Left colon (tissue), 2 donors: ENCODE data around the gene TMEM62. TPM values are rescaled to one million over a fixed set of nuclear protein-coding genes. Genes with fewer than 3 reads are reported as not detected.
A peak's percentile ranks its signal among the peaks of the same experiment; 100 is the strongest.

Source experiments
- ATAC-seq: fragments of 200-7000 bp; cut with Tn5 transposase; one replicate; pipeline ENCODE4 v1.9.1; 2020; ENCODE audit warnings: mild to moderate bottlenecking, moderate library complexity
- DNase-seq, 2 donors: peaks; one replicate each; pipeline ENCODE4 v3.0.0-alpha.2; 2020
- intact Hi-C, 2 donors: fragments of 100-400 bp; cut with DNase I in 1 of 2; cut with micrococcal nuclease in 1 of 2; formaldehyde crosslinking; loops; one replicate each; pipeline versions ENCODE4 v1.11.2 to v1.14.0; 2022; cut with DNase I, micrococcal nuclease
- long read RNA-seq: library from polyadenylated mRNA; unstranded; transcript quantifications from one replicate; pipeline ENCODE4 v2.0.0, GENCODE V29; 2021
- total RNA-seq, 2 donors: library from RNA; stranded (reverse); fragmentation: NEBNext Ultra II Directional; extraction: Animal tissue kit (Norgen Biotek cat#: 25700); gene quantifications; one replicate each; pipeline ENCODE4 v1.2.1, GENCODE V29; 2021
- donor health status: DM: no; HTN: no; CAD: no.
- donor health status: DM: yes; HTN: yes; CAD: no.

TMEM62 gene
- total RNA-seq, result 10 to 100 TPM; 37.9 to 48.9 TPM
- long read RNA-seq, transcript TMEM62-201 (14 exons, 2,771 nt), result major isoform, 23 of 41 reads
- long read RNA-seq, partial matches to known transcripts, result 1 of 41 reads
- long read RNA-seq, other reads (novel, unspliced or antisense), result 16 of 41 reads

DNA sequence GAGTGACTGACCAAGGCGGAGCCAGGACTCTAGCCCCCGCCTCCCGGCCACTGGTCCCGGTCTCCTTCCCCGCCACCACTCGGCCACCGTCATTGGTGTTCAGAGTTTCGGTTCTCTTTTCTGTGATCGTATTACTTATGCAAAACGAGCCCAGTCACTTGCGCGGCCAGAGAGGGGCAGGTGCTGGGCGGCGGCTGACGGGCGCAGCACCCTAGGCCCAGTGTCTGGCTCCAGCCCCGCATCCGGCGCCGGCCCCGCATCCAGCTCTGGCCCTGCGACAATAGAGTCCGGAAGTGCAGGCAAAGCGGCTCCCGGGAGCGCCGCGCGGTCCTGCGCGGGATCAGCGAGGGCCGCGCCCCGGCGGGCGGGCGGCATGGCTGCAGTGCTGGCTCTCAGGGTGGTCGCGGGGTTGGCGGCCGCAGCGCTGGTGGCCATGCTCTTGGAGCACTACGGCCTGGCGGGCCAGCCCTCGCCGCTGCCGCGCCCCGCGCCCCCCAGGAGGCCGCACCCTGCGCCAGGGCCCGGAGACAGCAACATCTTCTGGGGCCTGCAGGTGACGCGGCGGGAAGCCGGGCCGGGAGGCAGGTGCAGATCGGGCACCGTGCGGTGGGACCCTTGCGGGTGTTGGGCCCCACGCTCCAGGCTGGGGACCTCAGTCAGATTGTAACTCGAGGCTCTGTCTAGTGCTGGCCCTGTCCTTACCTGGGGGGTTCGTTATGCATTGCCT lies at the start of gene TMEM62:
TMEM62 (plus strand) TSS at position 157 of the 727 bp plus-strand sequence; CDS start at position 374, 217 bp downstream.
- peak; percentile 92 to 94 for DNase-seq
- ATAC-seq, result peak; percentile 92
- intact Hi-C loops, result no loop called here

DNA sequence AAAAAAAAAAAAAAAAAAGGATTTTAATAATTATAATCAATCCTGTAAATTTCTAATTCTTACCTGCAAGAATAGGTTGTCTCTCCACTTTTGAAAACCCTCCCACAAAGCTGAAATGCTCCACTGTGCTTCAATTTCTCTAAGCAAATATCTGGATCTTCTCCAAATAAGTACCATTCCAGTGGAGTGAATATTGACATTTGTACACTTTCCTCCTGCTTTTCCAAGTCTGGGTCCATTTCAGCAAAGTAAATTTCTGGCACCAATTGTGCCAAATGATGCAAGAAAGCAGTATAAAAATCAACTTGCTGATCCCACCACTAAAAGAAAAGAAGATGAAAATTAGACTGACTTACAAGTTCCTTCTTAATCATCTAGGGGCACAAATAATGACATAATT lies 47.5 kb upstream of the TMEM62 start:
- intact Hi-C loops, result no loop called here
- no peak for ATAC-seq
- no peak for DNase-seq

DNA sequence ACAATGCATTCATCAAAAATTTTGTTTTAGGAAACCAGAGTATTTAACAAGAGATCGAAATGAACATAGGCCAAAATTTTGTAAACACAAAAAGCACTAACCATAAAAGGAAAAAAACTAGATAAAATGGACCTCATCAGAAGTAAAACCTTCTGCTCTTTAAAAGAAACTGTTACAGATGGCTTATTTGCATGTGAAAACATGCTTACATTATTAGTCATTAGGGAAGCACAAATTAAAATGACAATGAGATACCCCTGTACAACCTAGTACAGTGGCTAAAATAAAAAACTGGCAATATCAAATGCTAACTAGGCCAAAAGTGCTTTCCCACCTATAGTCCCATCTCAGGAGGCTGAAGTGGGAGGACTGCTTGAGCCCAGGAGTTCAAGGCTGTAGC lies 46.8 kb upstream of the TMEM62 start:
- DNase-seq (no peak), ATAC-seq (no peak)
- intact Hi-C loops, result no loop called here

DNA sequence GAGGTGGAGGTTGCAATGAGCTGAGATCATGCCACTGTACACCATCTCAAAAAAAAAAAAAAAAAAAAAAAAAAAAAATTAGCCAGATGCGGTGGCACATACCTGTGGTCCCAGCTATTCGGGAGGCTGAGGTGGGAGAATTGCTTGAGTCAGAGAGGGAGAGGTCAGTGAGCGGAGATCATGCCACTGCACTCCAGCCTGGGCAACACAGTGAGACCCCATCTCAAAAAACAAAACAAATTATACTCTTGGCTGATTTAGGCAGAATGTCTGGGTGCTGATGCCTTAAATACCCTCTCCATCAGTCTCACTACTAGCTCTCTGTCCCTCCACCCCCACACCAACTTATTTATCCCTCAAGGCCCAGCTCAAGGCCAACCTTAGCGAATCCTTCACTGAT lies 41.5 kb upstream of the TMEM62 start:
- intact Hi-C loops, result no loop called here
- ATAC-seq (no peak), DNase-seq (no peak)

DNA sequence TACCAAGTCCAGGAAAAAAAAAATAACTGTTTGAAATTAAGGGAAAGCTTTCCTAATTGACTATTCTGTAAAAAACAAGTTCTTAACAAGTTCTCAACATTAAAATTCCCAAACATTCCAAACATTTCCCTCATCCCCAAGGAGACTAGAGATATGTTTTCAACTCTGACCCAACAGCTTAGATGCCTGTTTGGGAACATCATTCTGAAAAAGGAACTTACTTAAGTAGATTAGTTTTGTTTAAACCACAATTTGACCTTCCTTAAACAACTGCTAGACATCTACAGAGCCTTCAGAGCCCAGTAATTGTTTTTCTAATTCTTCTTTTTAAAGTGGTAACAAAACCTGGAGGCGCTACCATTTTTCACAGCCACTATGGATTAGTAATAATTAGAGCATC lies 40.4 kb upstream of the TMEM62 start:
- ATAC-seq, result no peak

DNA sequence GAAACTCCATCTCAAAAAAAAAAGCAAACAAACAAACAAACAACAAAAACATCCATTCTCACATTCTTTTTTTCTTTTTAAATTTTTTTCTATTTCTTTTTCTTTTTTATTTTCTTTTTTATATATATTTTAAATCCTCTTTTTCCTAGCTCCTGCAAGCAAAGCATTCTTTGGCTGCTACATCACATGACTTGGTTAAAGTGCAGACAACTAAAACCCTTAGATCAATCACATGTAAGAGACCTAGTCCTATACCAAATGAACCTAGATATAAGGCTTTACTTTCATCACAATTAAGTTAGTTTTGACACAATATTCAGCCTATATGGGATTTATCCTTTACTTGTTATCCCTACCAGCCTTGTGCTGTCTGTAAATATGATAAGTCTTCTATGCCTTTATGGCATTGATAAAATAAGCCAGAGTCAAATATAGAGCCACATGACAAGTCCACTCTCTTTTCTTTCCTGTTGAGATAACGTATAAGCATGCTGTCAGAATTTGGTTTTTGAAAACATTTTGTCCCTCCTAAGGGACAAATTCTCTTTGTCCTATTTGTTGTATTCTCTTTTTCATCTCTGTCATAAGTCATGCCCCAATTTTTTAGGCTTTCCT lies 38.9 kb upstream of the TMEM62 start:
- ATAC-seq (no peak), DNase-seq (no peak)
- intact Hi-C loops, result no loop called here

More for the DNA sequence above, 40.4 kb upstream of the TMEM62 start:
- no peak for DNase-seq
- intact Hi-C loops, result no loop called here

DNA sequence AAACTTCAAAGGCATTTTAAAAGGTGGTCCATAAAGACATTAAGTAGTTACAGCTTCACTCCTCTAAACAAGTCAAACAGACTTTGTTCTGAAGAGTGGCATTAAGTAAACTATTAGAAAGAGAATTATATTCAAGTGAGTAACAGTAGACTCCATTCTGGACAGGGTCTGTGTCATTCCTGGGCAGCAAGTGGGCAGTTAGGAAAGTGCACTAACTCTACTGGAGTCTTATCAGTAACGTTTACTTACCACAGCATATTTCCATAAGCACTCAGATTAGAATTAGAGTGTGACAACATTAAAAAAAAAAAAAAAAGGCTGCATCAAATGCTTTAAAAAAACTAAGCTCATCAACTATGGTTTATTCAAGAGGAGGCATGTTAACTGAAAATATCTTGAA lies 38.1 kb upstream of the TMEM62 start:
- intact Hi-C loops, result no loop called here
- ATAC-seq, result no peak
- DNase-seq, result no peak

DNA sequence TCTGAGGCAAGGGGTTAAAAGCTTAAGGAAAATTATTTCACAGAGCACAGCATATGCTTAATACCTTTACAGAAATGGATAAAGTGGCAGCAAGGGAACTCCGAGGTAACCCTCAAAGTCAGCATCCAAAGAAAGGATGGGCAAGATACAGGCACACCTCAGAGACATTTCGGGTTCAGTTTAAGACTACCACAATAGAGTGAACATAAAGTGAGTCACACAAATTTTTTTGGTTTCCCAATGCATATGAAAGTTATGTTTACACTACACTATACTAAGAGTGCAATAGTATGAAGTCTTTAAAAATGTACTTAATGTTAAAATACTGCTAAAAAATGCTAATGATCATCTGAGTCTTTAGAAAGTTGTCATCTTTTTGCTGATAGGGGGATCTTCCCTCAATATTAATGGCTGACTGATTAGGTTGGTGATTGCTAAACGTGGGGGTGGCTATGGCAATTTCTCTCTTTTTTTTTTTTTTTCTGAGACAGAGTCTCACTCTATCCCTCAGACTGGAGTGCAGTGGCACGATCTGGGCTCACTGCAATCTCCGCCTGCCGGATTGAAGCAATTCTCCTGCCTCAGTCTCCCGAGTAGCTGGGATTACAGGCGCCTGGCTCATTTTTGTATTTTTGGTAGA lies 37.6 kb upstream of the TMEM62 start:
- DNase-seq, result no peak
- intact Hi-C loops, result no loop called here
- no peak for ATAC-seq

DNA sequence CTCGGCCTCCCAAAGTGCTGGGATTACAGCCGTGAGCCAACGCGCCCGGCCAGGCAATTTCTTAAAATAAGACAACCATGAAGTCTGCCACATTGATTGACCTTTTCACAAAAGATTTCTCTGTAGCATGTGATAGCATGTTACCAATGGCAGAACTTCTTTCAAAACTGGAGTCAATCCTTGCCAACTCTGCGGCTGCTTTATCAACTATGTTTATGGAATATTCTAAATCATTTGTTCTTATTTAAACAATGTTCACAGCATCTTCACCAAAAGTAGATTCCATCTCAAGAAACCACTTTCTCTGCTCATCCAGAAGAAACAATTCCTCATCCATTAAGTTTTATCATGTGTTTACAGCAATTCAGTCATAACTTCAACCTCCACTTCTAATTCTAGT lies 37.0 kb upstream of the TMEM62 start:
- intact Hi-C loops, result no loop called here
- no peak for DNase-seq
- ATAC-seq, result no peak

DNA sequence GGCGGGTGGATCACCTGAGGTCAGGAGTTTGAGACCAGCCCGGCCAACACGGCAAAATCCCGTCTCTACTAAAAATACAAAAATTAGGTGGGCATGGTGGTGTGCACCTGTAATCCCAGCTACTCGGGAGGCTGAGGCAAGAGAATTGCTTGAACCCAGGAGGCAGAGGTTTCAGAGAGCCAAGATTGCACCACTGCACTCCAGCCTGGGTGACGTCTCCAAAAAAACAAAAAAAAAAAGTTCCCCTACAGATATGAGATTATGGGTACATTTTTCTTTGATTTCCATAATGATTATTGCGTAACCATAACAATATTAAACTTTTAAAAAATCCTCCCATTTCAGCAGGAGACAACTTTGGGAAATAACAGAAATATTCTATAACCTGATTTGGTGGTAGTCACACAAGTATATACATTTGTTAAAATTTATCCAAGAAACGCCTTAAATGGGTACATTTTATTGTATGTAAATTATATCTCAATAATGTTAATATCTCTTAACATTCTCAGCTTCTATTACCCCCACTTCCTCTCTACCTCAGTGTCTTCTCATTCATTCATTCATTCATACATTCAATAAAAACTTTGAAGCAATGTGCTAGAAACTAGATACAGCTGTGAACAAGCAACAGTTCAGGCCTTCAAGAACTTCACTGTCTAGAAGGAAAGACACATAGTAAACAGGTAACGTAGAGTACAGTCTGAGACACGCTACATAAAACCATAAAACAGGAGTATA lies 34.1 kb upstream of the TMEM62 start:
- no peak for ATAC-seq
- intact Hi-C loops, result no loop called here

DNA sequence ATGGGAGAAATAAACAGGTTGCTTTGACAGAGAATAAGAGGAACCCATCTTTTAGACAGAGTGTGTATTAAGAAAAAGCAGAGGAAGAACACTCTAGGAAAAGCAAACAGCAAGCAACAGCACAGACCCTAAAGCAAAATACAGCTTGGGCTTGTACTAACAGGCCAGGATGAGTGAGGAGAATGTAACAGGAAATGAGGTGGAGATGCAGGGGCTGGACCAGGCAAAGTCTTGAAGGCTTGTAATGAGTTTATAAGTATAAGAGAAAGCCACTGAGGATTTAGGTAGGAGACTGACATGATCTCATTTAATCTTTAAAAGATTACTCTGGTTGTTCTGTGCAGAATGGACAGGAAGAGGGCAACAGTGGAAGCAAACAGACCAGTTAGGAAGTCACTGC lies 32.4 kb upstream of the TMEM62 start:
- DNase-seq, result no peak
- intact Hi-C loops, result no loop called here

More for the DNA sequence above, 34.1 kb upstream of the TMEM62 start:
- DNase-seq, result no peak

DNA sequence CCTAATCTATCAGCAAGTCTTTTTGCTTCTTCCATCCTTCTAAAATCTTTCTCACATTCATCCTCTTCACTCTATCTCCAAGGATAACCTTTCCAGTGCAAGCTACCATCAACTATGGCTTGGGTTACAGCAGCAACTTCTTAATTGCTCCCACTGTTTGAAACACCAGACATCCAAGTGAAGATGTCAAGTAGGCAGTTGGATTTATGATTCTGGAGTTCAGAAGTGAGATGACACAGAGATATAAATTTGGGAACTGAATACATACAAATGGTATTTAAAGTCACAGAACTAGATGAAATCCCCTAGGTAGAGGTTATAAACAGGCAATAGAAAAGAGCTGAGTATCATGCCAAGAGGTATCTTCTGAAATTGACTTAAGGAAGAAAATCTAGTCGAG lies 31.2 kb upstream of the TMEM62 start:
- ATAC-seq (no peak), DNase-seq (no peak)
- intact Hi-C loops, result no loop called here

More for the DNA sequence above, 32.4 kb upstream of the TMEM62 start:
- ATAC-seq, result no peak

DNA sequence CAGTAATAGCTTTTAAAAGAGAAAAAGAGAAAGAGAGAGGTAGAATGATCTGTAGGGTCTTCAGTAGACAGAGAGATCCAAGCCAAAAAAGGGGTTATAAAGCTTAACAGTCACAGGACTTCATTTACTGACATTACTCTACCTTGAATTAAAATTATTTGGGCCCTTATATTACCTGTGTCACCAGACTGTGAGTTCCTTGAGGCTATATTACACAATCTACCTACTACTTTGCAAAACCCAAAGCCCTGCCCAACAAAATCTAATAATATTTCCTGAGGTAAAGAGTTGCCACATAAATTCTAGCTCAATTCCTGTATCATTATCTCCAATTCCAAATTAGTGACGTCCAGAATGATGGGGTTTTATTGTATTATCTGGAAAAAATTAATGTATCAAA lies 29.5 kb upstream of the TMEM62 start:
- intact Hi-C loops, result no loop called here
- DNase-seq, result no peak
- no peak for ATAC-seq

DNA sequence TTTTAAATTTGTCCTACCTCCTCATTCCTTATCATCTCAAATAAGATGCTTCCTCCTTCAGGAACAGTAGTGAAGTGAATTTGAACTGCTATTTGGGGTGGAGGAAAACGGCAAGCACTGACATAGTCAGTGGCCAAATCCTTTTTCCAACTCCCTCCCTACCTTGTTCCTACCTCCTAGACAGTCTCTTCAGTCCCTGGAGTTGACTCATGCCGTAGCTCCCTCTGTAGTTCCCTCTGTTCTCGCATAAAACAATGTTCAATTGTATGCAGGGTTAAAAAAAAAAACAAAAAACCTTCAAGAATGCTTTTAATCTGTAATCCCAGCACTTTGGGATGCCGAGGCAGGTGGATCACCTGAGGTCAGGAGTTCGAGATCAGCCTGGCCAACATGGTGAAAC lies 29.0 kb upstream of the TMEM62 start:
- ATAC-seq, result no peak
- DNase-seq, result no peak
- intact Hi-C loops, result no loop called here

DNA sequence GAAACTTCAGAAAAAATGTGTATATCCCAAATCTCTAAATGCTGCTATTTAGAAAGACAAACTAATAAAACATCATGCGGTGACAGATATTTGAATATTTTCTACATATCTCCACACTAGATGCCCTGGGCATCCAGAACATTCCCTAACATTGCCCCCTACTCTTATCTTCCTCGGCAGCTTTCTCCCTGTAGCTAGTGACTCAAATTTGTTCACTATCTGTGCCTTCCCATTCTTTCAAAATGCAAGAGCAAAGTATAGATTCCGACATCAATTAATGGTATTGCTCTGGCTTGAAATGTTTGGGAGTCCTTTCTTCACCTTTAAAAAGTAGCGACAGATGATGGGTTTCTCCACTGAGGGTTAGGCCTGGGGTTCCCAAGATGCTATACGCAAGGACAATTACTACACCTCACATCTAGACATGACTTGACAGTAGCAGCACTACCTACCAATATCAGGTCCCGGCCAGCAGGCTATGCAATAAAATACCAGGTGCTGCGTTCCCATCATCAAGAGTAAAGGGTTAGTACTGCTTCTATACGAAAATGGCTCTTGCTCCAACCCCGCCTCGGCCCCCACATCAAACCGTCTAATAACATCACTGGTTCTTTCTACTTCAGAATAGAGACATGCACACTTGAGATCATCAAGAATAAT lies 28.2 kb upstream of the TMEM62 start:
- DNase-seq, result peak; percentile 35 to 44
- peak; percentile 72 for ATAC-seq
- intact Hi-C loops, result no loop called here

DNA sequence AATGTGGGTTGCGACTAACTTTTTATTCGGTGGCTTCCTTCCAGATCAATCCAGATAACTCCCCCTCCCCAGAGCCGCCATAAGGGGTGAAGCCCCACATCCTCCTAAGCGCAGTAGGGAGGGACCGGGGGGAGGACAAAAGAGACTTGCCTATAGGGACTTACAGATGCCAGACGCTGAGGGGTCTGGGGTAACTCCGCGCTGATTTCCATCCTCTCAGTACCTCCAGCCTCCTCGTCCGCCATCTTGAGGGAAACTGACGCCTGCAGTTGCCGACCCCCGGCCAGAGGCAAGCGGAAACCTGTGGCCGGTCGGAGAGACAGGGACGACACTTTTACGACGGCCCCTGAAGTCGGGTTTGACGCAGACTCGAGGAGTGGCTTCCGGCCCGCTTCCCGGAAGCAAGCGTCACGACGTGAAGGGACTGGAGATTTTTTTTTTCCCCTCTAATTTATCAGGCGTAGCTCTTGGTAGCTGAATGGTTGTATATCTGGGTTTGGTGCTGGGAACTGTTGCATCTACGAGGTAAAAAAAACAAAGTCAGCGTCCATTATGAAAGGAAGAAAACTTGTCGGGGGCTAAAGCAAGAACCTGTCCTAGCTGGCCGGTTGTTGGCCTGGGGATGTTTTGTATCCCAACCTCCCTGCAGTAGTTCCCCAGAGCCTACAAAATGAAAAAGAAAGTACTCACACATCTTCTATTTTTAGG lies 27.5 kb upstream of the TMEM62 start, which contains the start of gene UBR1:
UBR1 (minus strand) TSS at position 261 of the 708 bp plus-strand sequence; CDS start at position 245, 16 bp downstream.
- intact Hi-C loops, result no loop called here
- peak; percentile 91 to 92 for DNase-seq
- ATAC-seq, result peak; percentile 97

DNA sequence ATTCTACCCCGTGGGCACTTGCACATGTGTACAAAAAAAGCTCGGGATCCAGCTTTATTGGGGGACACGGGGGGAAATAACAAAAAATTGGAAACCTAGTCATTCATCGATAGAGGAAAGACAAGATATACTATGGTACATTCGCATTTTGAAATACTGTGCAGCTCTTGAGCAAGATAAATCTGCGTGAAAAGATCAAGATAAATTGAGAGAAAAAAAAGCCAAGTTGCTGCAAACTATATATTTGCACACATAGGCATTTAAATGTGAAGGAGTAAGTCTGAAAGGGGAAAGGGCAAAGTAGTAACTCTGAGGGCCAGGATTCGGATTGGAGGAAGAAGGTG lies 26.9 kb upstream of the TMEM62 start:
- intact Hi-C loops, result no loop called here
- DNase-seq, result no peak
- no peak for ATAC-seq

DNA sequence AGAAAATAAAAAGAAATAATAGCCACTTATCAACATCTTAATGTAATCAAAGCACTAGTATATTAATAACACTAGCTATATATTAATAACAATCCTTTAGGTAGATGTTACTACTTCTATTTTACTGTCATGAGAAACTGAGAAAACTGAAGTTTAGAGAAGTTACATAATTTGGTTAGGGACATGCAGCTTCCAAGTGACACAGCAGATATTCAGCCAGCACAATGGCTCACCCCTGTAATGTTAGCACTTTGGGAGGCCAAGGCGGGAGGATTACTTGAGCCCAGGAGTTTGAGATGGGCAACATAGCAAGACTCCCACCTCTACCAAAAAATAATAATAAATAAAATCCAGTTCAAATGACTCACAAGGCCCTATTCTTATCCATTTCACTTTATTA lies 25.6 kb upstream of the TMEM62 start:
- intact Hi-C loops, result no loop called here
- DNase-seq, result no peak
- no peak for ATAC-seq
